K562 (cell line): ENCODE data around the gene HOXB1. TPM values are rescaled to one million over a fixed set of nuclear protein-coding genes. Genes with fewer than 3 reads are reported as not detected.

Experiments
- ARID3B ChIP-seq: fragments of 250-450 bp; sonication (Bioruptor Pico); IDR thresholded peaks from 2 replicates; pipeline ENCODE4 v1.4.0; 2020; ENCODE audit warnings: borderline replicate concordance
- ATF3 ChIP-seq, 2 experiments: fragments of 450-650 bp in 1 of 2; sonication (generic) in 1 of 2; formaldehyde crosslinking in 1 of 2; IDR thresholded peaks in 1 of 2; conservative IDR thresholded peaks in 1 of 2; 2 replicates each; pipeline versions ENCODE4 v1.6.1 to v1.8.1; 2016 to 2023; ENCODE audit warnings: mild to moderate bottlenecking in 2 of 2, moderate library complexity in 2 of 2, inconsistent platforms in 1 of 2, missing genetic modification reagents in 1 of 2
- BRF1 ChIP-seq: IDR thresholded peaks from 3 replicates; pipeline ENCODE4 v1.6.1; 2011; ENCODE audit warnings: borderline replicate concordance, mild to moderate bottlenecking; ENCODE audit not compliant: insufficient read length; ENCODE audit errors: extremely low read depth
- CBX3 ChIP-seq, 2 experiments: IDR thresholded peaks; 1 replicate in 1 of 2; 2 replicates in 1 of 2; pipeline ENCODE4 v1.6.1; 2012; ENCODE audit warnings: inconsistent platforms in 2 of 2, low read length in 2 of 2, borderline replicate concordance in 1 of 2, control low read depth in 1 of 2
- CC2D1A ChIP-seq: fragments of 450-650 bp; IDR thresholded peaks from 2 replicates; pipeline ENCODE4 v1.6.1; 2017; ENCODE audit warnings: mild to moderate bottlenecking
- CHD4 ChIP-seq: fragments of 200-600 bp; sonication (generic); IDR thresholded peaks from 3 replicates; pipeline ENCODE4 v1.6.1; 2012; ENCODE audit warnings: low read depth, mild to moderate bottlenecking, mixed read lengths, low read length, inconsistent platforms; ENCODE audit not compliant: insufficient read depth, insufficient replicate concordance, poor library complexity, severe bottlenecking
- COPS2 ChIP-seq: fragments of 450-650 bp; conservative IDR thresholded peaks from 2 replicates; pipeline ENCODE4 v1.6.1; 2016; ENCODE audit warnings: mild to moderate bottlenecking, moderate library complexity
- CSDE1 ChIP-seq, 2 experiments: fragments of 450-650 bp; IDR thresholded peaks; 2 replicates each; pipeline ENCODE4 v1.6.1; 2016; ENCODE audit warnings: mild to moderate bottlenecking in 1 of 2
- E2F6 ChIP-seq, 2 experiments: IDR thresholded peaks; 2 replicates each; pipeline ENCODE4 v1.6.1; 2011; ENCODE audit warnings: borderline replicate concordance in 1 of 2, control low read depth in 1 of 2, low read depth in 1 of 2, low read length in 1 of 2, mild to moderate bottlenecking in 1 of 2, mixed read lengths in 1 of 2, moderate library complexity in 1 of 2; ENCODE audit not compliant: insufficient read depth in 1 of 2, insufficient read length in 1 of 2, poor library complexity in 1 of 2, severe bottlenecking in 1 of 2; ENCODE audit errors: extremely low read depth in 1 of 2
- E4F1 ChIP-seq: fragments of 250-450 bp; sonication (Bioruptor Pico); IDR thresholded peaks from 2 replicates; pipeline ENCODE4 v1.5.0; 2021; ENCODE audit warnings: mild to moderate bottlenecking, borderline replicate concordance
- EHMT2 ChIP-seq: fragments of 450-650 bp; IDR thresholded peaks from 2 replicates; pipeline ENCODE4 v1.6.1; 2018; ENCODE audit warnings: antibody characterized with exemption
- KLF16 ChIP-seq: IDR thresholded peaks from 2 replicates; pipeline ENCODE4 v1.6.1; 2016; ENCODE audit warnings: antibody characterized with exemption
- LARP7 ChIP-seq: fragments of 450-650 bp; IDR thresholded peaks from 2 replicates; pipeline ENCODE4 v1.6.1; 2016
- MEF2A ChIP-seq: IDR thresholded peaks from 2 replicates; pipeline ENCODE4 v1.6.1; 2011; ENCODE audit warnings: low read depth, mild to moderate bottlenecking, low read length, moderate library complexity; ENCODE audit not compliant: control insufficient read depth
- PPARD ChIP-seq: fragments of 250-450 bp; sonication (Bioruptor Pico); IDR thresholded peaks from 2 replicates; pipeline ENCODE4 v1.8.0; 2022; ENCODE audit warnings: inconsistent platforms, mild to moderate bottlenecking, moderate library complexity
- PTRF ChIP-seq: fragments of 450-650 bp; IDR thresholded peaks from 2 replicates; pipeline ENCODE4 v1.6.1; 2016; ENCODE audit warnings: mild to moderate bottlenecking, missing genetic modification characterization, missing compliant biosample characterization
- SNIP1 ChIP-seq: fragments of 450-650 bp; IDR thresholded peaks from 2 replicates; pipeline ENCODE4 v1.7.1; 2017; ENCODE audit warnings: low read depth, mild to moderate bottlenecking
- SP2 ChIP-seq: IDR thresholded peaks from 2 replicates; pipeline ENCODE4 v1.6.1; 2011; ENCODE audit warnings: mild to moderate bottlenecking, low read depth, low read length, moderate library complexity; ENCODE audit not compliant: poor library complexity, severe bottlenecking; ENCODE audit errors: extremely low read depth
- SRSF1 ChIP-seq: fragments of 200-400 bp; formaldehyde crosslinking; IDR thresholded peaks from 2 replicates; pipeline ENCODE4 v1.6.1; 2017; ENCODE audit warnings: mild to moderate bottlenecking, low read depth, low read length, moderate library complexity
- STAG1 ChIP-seq: sonication (generic); formaldehyde crosslinking; IDR thresholded peaks from 2 replicates; pipeline ENCODE4 v1.5.0; 2020; ENCODE audit warnings: missing genetic modification reagents, borderline replicate concordance
- TRIM28 ChIP-seq: fragments of 450-650 bp; IDR thresholded peaks from 2 replicates; pipeline ENCODE4 v1.6.1; 2017
- ZNF239 ChIP-seq: fragments of 250-450 bp; sonication (Bioruptor Pico); IDR thresholded peaks from 2 replicates; pipeline ENCODE4 v1.4.0; 2020; ENCODE audit warnings: mild to moderate bottlenecking
- ZNF324 ChIP-seq: fragments of 250-450 bp; sonication (Bioruptor Pico); IDR thresholded peaks from 2 replicates; pipeline ENCODE4 v1.4.0; 2020; ENCODE audit warnings: mild to moderate bottlenecking
- polyA plus RNA-seq, 8 experiments: library from polyadenylated mRNA; depleted of rRNA in 4 of 8; stranded (reverse) in 5 of 8; unstranded in 3 of 8; fragments of >200 nt; fragmentation: Nextera tagmentation in 2 of 8; fragmentation: Illumina TruSeq in 1 of 8; extraction: Ambion mirVana in 2 of 8; extraction: Trizol in 1 of 8; gene quantifications; 2 replicates each; pipeline versions ENCODE4 v1.2.1 to v1.2.3, GENCODE V29; 2011 to 2014; ENCODE audit warnings: inconsistent platforms in 1 of 8, missing spikeins in 1 of 8
- total RNA-seq, 7 experiments: library from RNA; depleted of rRNA in 6 of 7; stranded (reverse); fragments of >200 nt in 6 of 7; fragmentation: Illumina TruSeq in 2 of 7; extraction: Trizol in 2 of 7; gene quantifications; 2 replicates each; pipeline versions ENCODE4 v1.2.1 to v1.2.3, GENCODE V29; 2011 to 2021; ENCODE audit warnings: low replicate concordance in 1 of 7

Gene HOXB1
- total and polyA plus RNA-seq, 9 of the 15 experiments (the other 6 are each of a cell fraction or from before 2014, with no cell fraction given) = 0.04 TPM; not detected in 8

GRCh38 chr17:48488548-48489106 lies 42.2 kb downstream of the HOXB1 start (continued):
- TF ChIP-seq E4F1 (CRISPR knock-in tag) (no peak), MEF2A (no peak), COPS2 (no peak), LARP7 (no peak), CHD4 (no peak), SRSF1 (no peak), PTRF (tag) (peak; percentile 10; the same call in 1 of the 2 replicates), KLF16 (peak; percentile 86), TRIM28 (0 out of 2 replicates have a peak, but pooled peaks have one; percentile 48), CSDE1 (IDR thresholded peaks at IDR 0.05) (no peak), CC2D1A (peak; percentile 80), SP2 (no peak), SNIP1 (no peak), STAG1 (CRISPR knock-in tag) (no peak), ARID3B (CRISPR knock-in tag) (peak; percentile 26; the same call in 1 of the 2 replicates), ZNF239 (CRISPR knock-in tag) (no peak), BRF1 (no peak), E2F6 (IDR thresholded peaks at IDR 0.05; ENCODE audit: borderline replicate concordance in 1 of 2, extremely low read depth in 1 of 2, insufficient read depth in 1 of 2, insufficient read length in 1 of 2, low read depth in 1 of 2, low read length in 1 of 2, poor library complexity in 1 of 2, severe bottlenecking in 1 of 2) (peak in 1 of 2 experiments; percentile 32), EHMT2 (0 out of 2 replicates have a peak, but pooled peaks have one; percentile 30), CBX3 (IDR thresholded peaks at IDR 0.05; ENCODE audit: borderline replicate concordance in 1 of 2, low read length in 2 of 2) (peak in 1 of 2 experiments; percentile 65; a peak in 1 of 3 replicates), PPARD (CRISPR knock-in tag) (no peak), ZNF324 (CRISPR knock-in tag) (no peak), ATF3 (IDR thresholded peaks at IDR 0.05) (no peak), ATF3 (CRISPR knock-in tag; conservative IDR thresholded peaks at IDR 0.05) (no peak)
